ENCODE results near the gene SEMA5B.
A peak's percentile ranks its signal among the peaks of the same experiment; 100 is the strongest.

The SEMA5B gene

GRCh38 chr3:123055352-123055751 is 27.8 kb upstream of the SEMA5B start:
- no peak for DNase-seq

- DNase-seq: no peak
These were observed 27.4 kb upstream of the SEMA5B start for GRCh38 chr3:123054931-123055330.

DNA sequence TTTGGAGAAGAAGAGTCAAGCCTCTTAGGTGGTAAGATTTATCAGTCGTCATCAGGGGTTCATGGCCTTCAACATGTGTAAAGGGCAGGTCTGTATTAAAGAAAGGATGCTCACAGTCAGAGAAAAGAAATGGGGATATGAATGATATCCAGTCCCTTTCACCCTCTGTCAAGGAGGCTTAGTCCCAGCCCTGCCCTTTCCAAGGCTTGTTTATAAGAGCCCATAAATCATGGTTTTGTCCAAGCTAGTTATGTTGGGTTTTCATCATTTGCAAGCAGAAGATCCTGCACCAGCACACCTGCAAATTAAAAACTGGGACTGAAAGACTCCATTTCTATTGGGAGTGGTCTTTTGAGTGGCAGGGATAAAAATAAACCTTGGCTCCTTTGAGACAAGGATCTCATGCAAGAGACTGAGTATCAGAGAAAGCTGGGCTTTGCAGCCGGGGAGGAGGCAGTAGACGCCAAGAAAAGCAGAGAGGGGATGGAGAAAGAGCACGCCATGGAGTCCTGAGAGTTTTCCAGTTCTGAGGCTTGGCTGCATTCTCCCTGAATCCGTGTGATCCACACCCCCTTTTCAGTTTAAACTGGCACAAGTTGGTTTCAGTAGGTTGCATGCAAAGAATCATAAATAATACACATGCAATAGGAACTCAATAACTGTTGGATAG is 26.7 kb upstream of the SEMA5B start:
- DNase-seq: no peak

GRCh38 chr3:123053107-123053506 is 25.5 kb upstream of the SEMA5B start:
- DNase-seq: no peak

- DNase-seq: no peak
These were observed 23.1 kb upstream of the SEMA5B start for GRCh38 chr3:123050666-123051065.

DNA sequence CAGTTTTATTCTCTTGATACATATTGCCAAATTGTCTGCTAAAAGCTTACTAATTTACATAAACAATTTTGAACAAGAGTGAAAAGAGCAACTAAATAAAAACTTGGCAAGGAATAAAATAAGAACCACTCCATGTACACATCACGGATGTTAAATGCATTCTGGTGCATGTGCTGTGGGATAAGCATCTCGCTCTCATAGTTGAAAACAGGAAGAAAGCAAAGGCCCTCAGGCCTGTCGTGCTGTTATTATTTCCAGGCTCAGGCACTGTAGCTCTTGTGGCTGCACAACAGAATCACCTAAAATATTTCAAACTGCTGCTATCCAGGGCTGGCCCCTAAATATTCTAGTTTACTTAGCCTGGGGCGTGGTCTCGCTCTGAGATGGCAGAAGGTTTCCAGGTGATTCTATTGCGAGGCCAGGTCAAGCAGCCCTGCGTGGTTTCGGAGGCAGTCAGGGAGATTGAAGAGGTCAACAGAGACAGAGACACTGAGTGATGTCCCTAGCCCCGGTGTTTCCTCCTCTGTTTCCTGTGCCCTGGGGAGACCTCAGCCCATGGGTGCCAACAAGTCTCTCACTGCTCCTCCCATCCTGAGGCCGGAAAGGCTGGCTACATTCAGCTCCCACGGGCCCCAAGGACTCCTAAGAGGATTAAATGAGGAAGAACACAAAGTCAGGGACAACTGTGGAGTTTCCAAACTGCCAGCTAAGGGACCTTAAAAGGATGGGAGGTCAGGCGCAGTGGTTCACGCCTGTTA is 21.1 kb upstream of the SEMA5B start:
- DNase-seq: no peak

DNA sequence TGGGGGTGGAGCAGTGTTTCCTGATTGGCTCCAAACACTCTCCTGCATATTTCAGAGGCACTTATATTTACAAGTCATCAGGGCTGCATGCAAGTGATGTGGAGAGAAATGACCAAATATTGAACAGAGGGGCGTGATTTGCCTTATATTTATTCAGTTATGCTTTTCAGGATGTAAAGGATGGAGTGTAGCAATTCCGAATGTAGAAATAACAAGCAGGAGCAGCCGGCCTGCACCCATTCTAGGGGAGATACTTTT is 19.4 kb upstream of the SEMA5B start:
- DNase-seq: no peak

- no peak for DNase-seq
These were observed 18.9 kb upstream of the SEMA5B start for GRCh38 chr3:123046262-123047061.

- no peak for DNase-seq
These were observed 17.6 kb upstream of the SEMA5B start for GRCh38 chr3:123044981-123045763.

DNA sequence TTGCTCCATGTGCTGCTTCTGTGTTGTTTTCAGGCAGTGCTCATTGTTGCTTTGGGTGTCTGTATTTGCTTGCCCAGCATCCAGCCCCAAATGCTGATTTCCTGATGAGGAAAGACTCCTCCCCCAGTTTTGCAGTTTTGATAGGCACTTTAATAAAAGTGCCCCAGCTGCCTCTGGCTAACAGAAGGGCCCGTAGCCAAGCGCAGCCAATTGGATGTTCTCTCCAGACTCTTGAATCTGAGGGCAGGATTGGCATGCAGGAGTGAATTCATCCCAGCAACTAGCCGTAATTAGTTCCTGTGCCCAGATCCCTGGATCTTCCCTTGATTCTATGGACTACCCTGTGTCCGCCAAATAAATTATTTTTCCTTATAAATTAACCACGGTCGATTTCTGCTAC is 14.8 kb upstream of the SEMA5B start:
- DNase-seq: no peak

- no peak for DNase-seq
These were observed 11.6 kb upstream of the SEMA5B start for GRCh38 chr3:123039178-123039577.

DNA sequence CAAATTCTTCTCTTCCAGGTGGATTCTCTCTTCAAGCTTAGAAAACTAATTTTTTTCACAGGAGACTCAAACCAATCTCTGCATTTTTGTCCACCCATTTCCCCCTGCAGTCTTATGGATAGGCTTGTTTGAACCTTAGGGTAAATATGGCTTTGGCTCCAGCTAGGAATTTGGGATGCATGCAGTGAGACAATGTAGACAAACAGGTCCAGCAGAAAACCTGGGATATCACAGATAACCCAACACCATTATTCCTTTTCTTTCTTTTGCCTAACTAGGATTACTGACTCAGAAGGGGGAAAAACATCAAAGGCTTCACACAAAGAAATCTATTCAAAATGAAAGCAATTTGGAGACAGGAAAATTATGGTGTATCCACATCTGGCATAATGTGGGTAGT is 11.2 kb upstream of the SEMA5B start:
- DNase-seq: no peak

- no peak for DNase-seq
These were observed 9.4 kb upstream of the SEMA5B start for GRCh38 chr3:123037015-123037375.

GRCh38 chr3:123036352-123037014 is 8.9 kb upstream of the SEMA5B start:
- no peak for DNase-seq

GRCh38 chr3:123034996-123035395 is 7.4 kb upstream of the SEMA5B start:
- DNase-seq: no peak

- DNase-seq: no peak
These were observed 6.6 kb upstream of the SEMA5B start for GRCh38 chr3:123034120-123034519.

- no peak for DNase-seq
These were observed 4.5 kb upstream of the SEMA5B start for GRCh38 chr3:123032057-123032456.

DNA sequence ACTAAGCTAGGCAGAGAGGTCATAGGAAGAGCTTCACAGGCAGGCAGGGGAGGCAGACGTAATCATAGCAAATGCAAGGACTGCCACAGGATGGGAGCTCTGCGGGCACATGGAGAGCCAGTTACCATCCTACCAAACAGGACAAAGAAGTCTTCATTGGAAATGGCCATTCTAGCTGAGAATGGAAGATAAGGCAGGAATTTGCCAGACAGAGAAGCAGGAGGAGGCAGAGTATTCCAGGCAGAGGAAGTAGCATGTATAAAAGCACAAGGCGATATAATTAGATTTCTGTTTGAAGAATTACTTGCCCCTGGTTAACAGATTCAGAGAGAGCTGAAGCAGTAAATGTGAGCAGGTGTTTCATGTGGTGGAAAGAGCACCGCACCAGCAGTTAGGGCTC is 3.5 kb upstream of the SEMA5B start:
- no peak for DNase-seq

- DNase-seq: no peak
These were observed 768 bp upstream of the SEMA5B start for GRCh38 chr3:123028233-123028828.

- DNase-seq: peak; percentile 15
These were observed 835 bp downstream of the SEMA5B start for GRCh38 chr3:123026565-123027291.

DNA sequence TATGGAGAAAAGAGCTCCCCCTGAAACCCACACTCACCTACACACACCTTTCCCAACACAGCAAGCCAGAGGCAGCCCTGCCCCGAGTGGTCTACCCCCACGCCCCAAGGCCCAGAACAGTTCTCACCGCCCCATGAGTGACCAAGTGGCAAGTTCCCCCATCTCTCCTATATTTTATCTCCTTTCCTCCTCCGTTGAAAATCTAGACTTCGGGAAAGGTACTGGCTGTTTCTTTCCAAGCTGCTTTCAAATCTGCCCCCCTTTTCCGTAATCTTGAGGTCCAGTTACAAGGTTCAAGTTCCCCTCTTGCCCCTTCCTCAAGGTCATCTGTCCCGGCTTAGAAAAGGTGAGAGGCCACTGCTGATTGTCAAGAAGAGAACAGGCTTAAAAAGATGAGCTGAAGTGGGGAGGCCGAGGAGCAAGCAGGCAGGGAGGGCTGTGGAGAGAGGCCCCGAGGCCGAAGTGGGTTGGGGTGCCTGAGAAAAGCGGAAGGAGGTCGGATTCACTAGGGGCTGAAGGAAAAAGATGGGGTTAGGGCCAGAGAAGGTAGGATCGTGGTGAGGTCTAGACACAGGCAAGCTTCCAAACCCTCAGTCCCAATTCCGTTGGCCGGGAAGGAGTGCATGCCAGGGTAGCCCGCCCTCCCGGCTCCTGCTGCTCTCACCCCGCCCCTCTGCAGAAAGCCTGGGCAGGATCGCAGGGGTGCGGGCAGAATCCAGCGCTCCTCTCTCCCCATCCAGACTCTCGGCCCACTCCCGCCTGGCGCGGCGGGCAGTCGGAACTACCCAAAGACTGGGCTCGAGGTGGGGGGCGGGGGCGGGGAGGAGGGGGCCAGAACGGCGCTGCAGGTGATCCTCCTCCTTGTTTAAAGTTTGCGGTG is 1.7 kb downstream of the SEMA5B start:
- no peak for DNase-seq
